Measurements from ENCODE around the gene CHD2. TPM values are rescaled to one million over a fixed set of nuclear protein-coding genes. Genes with fewer than 3 reads are reported as not detected.

Gene CHD2
- total RNA-seq, 1 experiment from 2014 or later: 129 TPM

- H3K27ac Mint-ChIP-seq (ENCODE audit: low read depth, unreplicated experiment): peak overlapping the region; percentile 99
- H3K36me3 Mint-ChIP-seq (ENCODE audit: insufficient read depth, unreplicated experiment): peaks cover 91% of the 10 kb centered on the region
- POLR2A ChIA-PET: interaction anchor here (0.7 to 11.6 kb wide), 12 partner anchors 10 to 1125 kb away, joined by 3 to 850 read pairs (median 52); no protein-coding TSS in a partner anchor
- BruUV-seq (replicated peaks): no TSS peak
- intact Hi-C loops (cut with micrococcal nuclease): loop anchor here (1.0 to 2.0 kb wide), 3 partner anchors 14 to 95 kb away; no protein-coding TSS in a partner anchor
- no peak for TF ChIP-seq CTCF (IDR thresholded peaks at IDR 0.05; ENCODE audit: unreplicated experiment)
- H3K4me3 Mint-ChIP-seq (ENCODE audit: unreplicated experiment): peak overlapping the region; percentile 91
- peaks cover 35% of the 10 kb centered on the region for H3K4me1 Mint-ChIP-seq (ENCODE audit: insufficient read depth, unreplicated experiment)
- H3K9me3 Mint-ChIP-seq (ENCODE audit: unreplicated experiment): peaks cover 4% of the 10 kb centered on the region
- no peaks in the 10 kb centered on the region for H3K27me3 Mint-ChIP-seq (ENCODE audit: insufficient read depth, unreplicated experiment)
- peak; percentile 98 for DNase-seq (ENCODE audit: unreplicated experiment)
- CTCF ChIA-PET: no interaction called here
These were observed 4.0 kb downstream of the CHD2 start for GRCh38 chr15:92903966-92904721.

GRCh38 chr15:92904722-92905571, 4.8 kb downstream of the CHD2 start:
- no peak for TF ChIP-seq CTCF (IDR thresholded peaks at IDR 0.05; ENCODE audit: unreplicated experiment)
- H3K4me1 Mint-ChIP-seq (ENCODE audit: insufficient read depth, unreplicated experiment): peaks cover 36% of the 10 kb centered on the region
- H3K27me3 Mint-ChIP-seq (ENCODE audit: insufficient read depth, unreplicated experiment): no peaks in the 10 kb centered on the region
- H3K36me3 Mint-ChIP-seq (ENCODE audit: insufficient read depth, unreplicated experiment): peaks cover 91% of the 10 kb centered on the region
- peak; percentile 17 for DNase-seq (ENCODE audit: unreplicated experiment)
- POLR2A ChIA-PET: interaction anchor here (0.7 to 11.6 kb wide), 10 partner anchors 11 to 98 kb away, joined by 3 to 850 read pairs (median 87); no protein-coding TSS in a partner anchor
- CTCF ChIA-PET: no interaction called here
- peak overlapping the region; percentile 99 for H3K27ac Mint-ChIP-seq (ENCODE audit: low read depth, unreplicated experiment)
- TSS peak; percentile 11 for BruUV-seq (replicated peaks)
- H3K9me3 Mint-ChIP-seq (ENCODE audit: unreplicated experiment): no peaks in the 10 kb centered on the region
- peak overlapping the region; percentile 91 for H3K4me3 Mint-ChIP-seq (ENCODE audit: unreplicated experiment)
- intact Hi-C loops (cut with micrococcal nuclease): loop anchor here (1.0 to 2.0 kb wide), 3 partner anchors 13 to 96 kb away; no protein-coding TSS in a partner anchor

GRCh38 chr15:92906020-92906419, 5.9 kb downstream of the CHD2 start:
- Mint-ChIP-seq H3K27me3 (ENCODE audit: insufficient read depth, unreplicated experiment) (no peaks in the 10 kb centered on the region), H3K36me3 (ENCODE audit: insufficient read depth, unreplicated experiment) (peaks cover 91% of the 10 kb centered on the region), H3K27ac (ENCODE audit: low read depth, unreplicated experiment) (peak overlapping the region; percentile 99), H3K4me3 (ENCODE audit: unreplicated experiment) (peak overlapping the region; percentile 91), H3K4me1 (ENCODE audit: insufficient read depth, unreplicated experiment) (peaks cover 43% of the 10 kb centered on the region), H3K9me3 (ENCODE audit: unreplicated experiment) (no peaks in the 10 kb centered on the region)
- BruUV-seq (replicated peaks): TSS peak; percentile 5
- intact Hi-C loops (cut with micrococcal nuclease): no loop called here
- ChIA-PET POLR2A (interaction anchor here (0.8 to 11.6 kb wide), 12 partner anchors 11 to 99 kb away, joined by 3 to 850 read pairs (median 58); no protein-coding TSS in a partner anchor), CTCF (no interaction called here)
- TF ChIP-seq CTCF (IDR thresholded peaks at IDR 0.05; ENCODE audit: unreplicated experiment): no peak
- DNase-seq (ENCODE audit: unreplicated experiment): peak; percentile 14

Measured in MCF 10A (cell line).